WTC11 (cell line): ENCODE data around the gene PITPNC1. TPM values are rescaled to one million over a fixed set of nuclear protein-coding genes. Genes with fewer than 3 reads are reported as not detected.
A peak's percentile ranks its signal among the peaks of the same experiment; 100 is the strongest.

Source experiments
- ATAC-seq: fragments of 200-7000 bp; cut with Tn5 transposase; 2 replicates; pipeline ENCODE4 v1.10.0; 2021; ENCODE audit warnings: mild to moderate bottlenecking, moderate library complexity
- CTCF ChIA-PET: fragments of 300-600 bp; sonication (Branson Sonifier 250); formaldehyde crosslinking; loops from one replicate; lab custom pipeline; 2021; ENCODE audit warnings: antibody characterized with exemption; lab: Charles Lee
- POLR2A ChIA-PET: fragments of 350-600 bp; sonication (Branson Sonifier 250); formaldehyde crosslinking; loops from one replicate; lab custom pipeline; 2021; ENCODE audit warnings: antibody characterized with exemption; lab: Charles Lee
- DNase-seq: peaks from one replicate; pipeline ENCODE4 v3.0.0; 2021; ENCODE audit warnings: low spot score
- H3K27ac Mint-ChIP-seq: 2 replicates; pipeline ENCODE4 v1.8.0; 2021; ENCODE audit warnings: mixed read lengths
- H3K27me3 Mint-ChIP-seq: 2 replicates; pipeline ENCODE4 v1.8.0; 2021; ENCODE audit warnings: low read depth, mild to moderate bottlenecking, moderate library complexity, mixed read lengths
- H3K36me3 Mint-ChIP-seq: 2 replicates; pipeline ENCODE4 v1.8.0; 2021; ENCODE audit warnings: mixed read lengths
- H3K4me1 Mint-ChIP-seq: 2 replicates; pipeline ENCODE4 v1.8.0; 2022; ENCODE audit warnings: mixed read lengths
- H3K4me3 Mint-ChIP-seq: 2 replicates; pipeline ENCODE4 v1.8.0; 2021; ENCODE audit warnings: mild to moderate bottlenecking, moderate library complexity, mixed read lengths
- H3K9me3 Mint-ChIP-seq: 2 replicates; pipeline ENCODE4 v1.8.0; 2021; ENCODE audit warnings: mixed read lengths
- AR ChIP-seq: fragments of 250-450 bp; sonication (Bioruptor Pico); IDR thresholded peaks from 2 replicates; pipeline ENCODE4 v1.9.0; 2021; ENCODE audit warnings: mild to moderate bottlenecking
- ATF1 ChIP-seq: sonication (generic); formaldehyde crosslinking; IDR thresholded peaks from 2 replicates; pipeline ENCODE4 v1.8.1; 2023; ENCODE audit warnings: mild to moderate bottlenecking, moderate library complexity, missing genetic modification reagents
- CREB1 ChIP-seq: sonication (generic); formaldehyde crosslinking; IDR thresholded peaks from 2 replicates; pipeline ENCODE4 v1.8.0; 2023; ENCODE audit warnings: mild to moderate bottlenecking, missing genetic modification reagents
- ERG ChIP-seq: fragments of 250-450 bp; sonication (Bioruptor Pico); IDR thresholded peaks from 2 replicates; pipeline ENCODE4 v1.8.0; 2021; ENCODE audit warnings: mild to moderate bottlenecking
- FOXJ3 ChIP-seq: sonication (generic); formaldehyde crosslinking; IDR thresholded peaks from 2 replicates; pipeline ENCODE4 v1.9.0; 2021; ENCODE audit warnings: missing genetic modification reagents, mild to moderate bottlenecking, borderline replicate concordance
- NFYB ChIP-seq: sonication (generic); formaldehyde crosslinking; conservative IDR thresholded peaks from 2 replicates; pipeline ENCODE4 v1.8.0; 2022; ENCODE audit warnings: low read depth, missing genetic modification reagents
- NR1H2 ChIP-seq: sonication (generic); formaldehyde crosslinking; IDR thresholded peaks from 2 replicates; pipeline ENCODE4 v1.9.0; 2021; ENCODE audit warnings: mild to moderate bottlenecking, moderate library complexity, missing genetic modification reagents
- NR2C2 ChIP-seq: sonication (generic); formaldehyde crosslinking; IDR thresholded peaks from 2 replicates; pipeline ENCODE4 v1.8.0; 2022; ENCODE audit warnings: mild to moderate bottlenecking, missing genetic modification reagents
- PRDM15 ChIP-seq: sonication (generic); formaldehyde crosslinking; IDR thresholded peaks from 2 replicates; pipeline ENCODE4 v1.8.0; 2022; ENCODE audit warnings: missing genetic modification reagents
- PRRX2 ChIP-seq: fragments of 250-450 bp; sonication (Bioruptor Pico); IDR thresholded peaks from 2 replicates; pipeline ENCODE4 v1.8.0; 2021; ENCODE audit warnings: mild to moderate bottlenecking
- RELA ChIP-seq: sonication (generic); formaldehyde crosslinking; IDR thresholded peaks from 2 replicates; pipeline ENCODE4 v1.8.1; 2022; ENCODE audit warnings: missing genetic modification reagents, mild to moderate bottlenecking, borderline replicate concordance
- SOX15 ChIP-seq: fragments of 250-450 bp; sonication (Bioruptor Pico); IDR thresholded peaks from 2 replicates; pipeline ENCODE4 v1.9.0; 2021; ENCODE audit warnings: mild to moderate bottlenecking
- SP1 ChIP-seq: sonication (generic); formaldehyde crosslinking; conservative IDR thresholded peaks from 2 replicates; pipeline ENCODE4 v1.8.1; 2022; ENCODE audit warnings: missing genetic modification reagents
- ZNF532 ChIP-seq: fragments of 250-450 bp; sonication (Bioruptor Pico); IDR thresholded peaks from 2 replicates; pipeline ENCODE4 v1.9.0; 2021; ENCODE audit warnings: mild to moderate bottlenecking, borderline replicate concordance
- total RNA-seq: library from RNA; stranded (reverse); gene quantifications from 3 replicates; pipeline ENCODE4 v1.2.3, GENCODE V29; 2021
- TF ChIP-seq, protein P1 (sequence below): fragments of 250-450 bp; sonication (Bioruptor Pico); conservative IDR thresholded peaks from 2 replicates; pipeline ENCODE4 v1.9.0; 2021; ENCODE audit warnings: mild to moderate bottlenecking
- TF ChIP-seq, protein P2 (sequence below): sonication (generic); formaldehyde crosslinking; IDR thresholded peaks from 2 replicates; pipeline ENCODE4 v1.8.0; 2023; ENCODE audit warnings: missing genetic modification reagents, mild to moderate bottlenecking, borderline replicate concordance
- TF ChIP-seq, protein P3 (sequence below): sonication (generic); formaldehyde crosslinking; IDR thresholded peaks from 2 replicates; pipeline ENCODE4 v1.8.0; 2022; ENCODE audit warnings: mild to moderate bottlenecking, missing genetic modification reagents

PITPNC1 gene
- total RNA-seq, 1 experiment from 2014 or later = 39.8 TPM

- TF ChIP-seq, protein P1, sequence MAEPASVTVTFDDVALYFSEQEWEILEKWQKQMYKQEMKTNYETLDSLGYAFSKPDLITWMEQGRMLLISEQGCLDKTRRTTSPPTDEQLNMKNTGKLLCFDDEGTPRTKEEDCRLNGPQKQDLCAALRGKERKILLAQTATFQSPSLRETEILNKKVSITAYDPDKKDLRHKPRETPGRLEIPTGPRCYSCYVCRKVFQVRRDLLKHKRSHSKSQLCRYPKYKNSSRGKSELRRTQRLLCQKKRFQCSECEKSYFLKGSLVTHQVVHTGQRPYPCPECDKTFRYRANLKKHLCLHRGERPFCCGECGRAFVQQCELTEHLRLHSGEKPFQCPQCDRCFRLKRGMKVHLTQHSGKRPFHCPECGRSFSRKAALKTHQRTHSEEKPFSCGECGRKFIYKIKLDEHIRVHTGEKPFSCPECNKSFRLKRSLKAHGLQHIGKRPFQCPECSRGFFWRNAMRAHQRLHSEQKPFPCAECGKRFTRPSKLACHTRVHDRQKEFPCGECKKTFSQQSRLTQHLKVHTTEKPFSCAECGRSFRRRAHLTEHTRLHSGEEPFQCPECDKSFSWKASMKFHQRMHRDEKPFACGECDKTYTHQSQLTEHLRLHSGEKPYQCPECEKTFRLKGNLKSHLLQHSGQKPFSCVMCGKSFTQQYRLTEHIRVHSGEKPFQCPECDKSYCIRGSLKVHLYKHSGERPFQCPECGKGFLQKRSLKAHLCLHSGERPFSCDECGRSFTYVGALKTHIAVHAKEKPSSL (CRISPR knock-in tag) = no peak
- TF ChIP-seq, protein P2, sequence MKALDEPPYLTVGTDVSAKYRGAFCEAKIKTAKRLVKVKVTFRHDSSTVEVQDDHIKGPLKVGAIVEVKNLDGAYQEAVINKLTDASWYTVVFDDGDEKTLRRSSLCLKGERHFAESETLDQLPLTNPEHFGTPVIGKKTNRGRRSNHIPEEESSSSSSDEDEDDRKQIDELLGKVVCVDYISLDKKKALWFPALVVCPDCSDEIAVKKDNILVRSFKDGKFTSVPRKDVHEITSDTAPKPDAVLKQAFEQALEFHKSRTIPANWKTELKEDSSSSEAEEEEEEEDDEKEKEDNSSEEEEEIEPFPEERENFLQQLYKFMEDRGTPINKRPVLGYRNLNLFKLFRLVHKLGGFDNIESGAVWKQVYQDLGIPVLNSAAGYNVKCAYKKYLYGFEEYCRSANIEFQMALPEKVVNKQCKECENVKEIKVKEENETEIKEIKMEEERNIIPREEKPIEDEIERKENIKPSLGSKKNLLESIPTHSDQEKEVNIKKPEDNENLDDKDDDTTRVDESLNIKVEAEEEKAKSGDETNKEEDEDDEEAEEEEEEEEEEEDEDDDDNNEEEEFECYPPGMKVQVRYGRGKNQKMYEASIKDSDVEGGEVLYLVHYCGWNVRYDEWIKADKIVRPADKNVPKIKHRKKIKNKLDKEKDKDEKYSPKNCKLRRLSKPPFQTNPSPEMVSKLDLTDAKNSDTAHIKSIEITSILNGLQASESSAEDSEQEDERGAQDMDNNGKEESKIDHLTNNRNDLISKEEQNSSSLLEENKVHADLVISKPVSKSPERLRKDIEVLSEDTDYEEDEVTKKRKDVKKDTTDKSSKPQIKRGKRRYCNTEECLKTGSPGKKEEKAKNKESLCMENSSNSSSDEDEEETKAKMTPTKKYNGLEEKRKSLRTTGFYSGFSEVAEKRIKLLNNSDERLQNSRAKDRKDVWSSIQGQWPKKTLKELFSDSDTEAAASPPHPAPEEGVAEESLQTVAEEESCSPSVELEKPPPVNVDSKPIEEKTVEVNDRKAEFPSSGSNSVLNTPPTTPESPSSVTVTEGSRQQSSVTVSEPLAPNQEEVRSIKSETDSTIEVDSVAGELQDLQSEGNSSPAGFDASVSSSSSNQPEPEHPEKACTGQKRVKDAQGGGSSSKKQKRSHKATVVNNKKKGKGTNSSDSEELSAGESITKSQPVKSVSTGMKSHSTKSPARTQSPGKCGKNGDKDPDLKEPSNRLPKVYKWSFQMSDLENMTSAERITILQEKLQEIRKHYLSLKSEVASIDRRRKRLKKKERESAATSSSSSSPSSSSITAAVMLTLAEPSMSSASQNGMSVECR (CRISPR knock-in tag) = no peak
- TF ChIP-seq, protein P3, sequence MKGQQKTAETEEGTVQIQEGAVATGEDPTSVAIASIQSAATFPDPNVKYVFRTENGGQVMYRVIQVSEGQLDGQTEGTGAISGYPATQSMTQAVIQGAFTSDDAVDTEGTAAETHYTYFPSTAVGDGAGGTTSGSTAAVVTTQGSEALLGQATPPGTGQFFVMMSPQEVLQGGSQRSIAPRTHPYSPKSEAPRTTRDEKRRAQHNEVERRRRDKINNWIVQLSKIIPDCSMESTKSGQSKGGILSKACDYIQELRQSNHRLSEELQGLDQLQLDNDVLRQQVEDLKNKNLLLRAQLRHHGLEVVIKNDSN (CRISPR knock-in tag) = no peak
- no peak for TF ChIP-seq RELA (CRISPR knock-in tag)
- TF ChIP-seq FOXJ3 (CRISPR knock-in tag) = no peak
- no peak for TF ChIP-seq PRDM15 (CRISPR knock-in tag)
- TF ChIP-seq NR1H2 (CRISPR knock-in tag) = no peak
- TF ChIP-seq NR2C2 = no peak
- TF ChIP-seq ERG (CRISPR knock-in tag) = no peak
- no peak for TF ChIP-seq PRRX2 (CRISPR knock-in tag)
- TF ChIP-seq ATF1 (CRISPR knock-in tag) = no peak
- no peak for TF ChIP-seq ZNF532 (CRISPR knock-in tag)
- TF ChIP-seq AR (CRISPR knock-in tag) = no peak
- TF ChIP-seq NFYB = no peak
- no peak for TF ChIP-seq SOX15
- TF ChIP-seq CREB1 (CRISPR knock-in tag) = no peak
- TF ChIP-seq SP1 = no peak
- no peaks in the 10 kb centered on the region for H3K36me3 Mint-ChIP-seq
- no peaks in the 10 kb centered on the region for H3K27me3 Mint-ChIP-seq
- no peak overlapping the region for H3K4me3 Mint-ChIP-seq
- ChIA-PET POLR2A (interaction anchor here (0.8 kb wide), 1 partner anchor 51 kb away, joined by 3 read pairs; no protein-coding TSS in a partner anchor), CTCF (interaction anchor here (0.6 to 1.6 kb wide), 4 partner anchors 12 to 813 kb away, joined by 3 to 8 read pairs (median 4); no protein-coding TSS in a partner anchor)
- H3K27ac Mint-ChIP-seq = peak overlapping the region; percentile 72; the same call in 1 of the 2 replicates
- DNase-seq = no peak
- H3K4me1 Mint-ChIP-seq = 0 out of 2 replicates have a peak, but pooled peaks cover 3% of the 10 kb centered on the region
- peak; percentile 75 for ATAC-seq
- H3K9me3 Mint-ChIP-seq = no peaks in the 10 kb centered on the region
Measured at GRCh38 chr17:67615011-67615561, 238.0 kb downstream of the PITPNC1 start.
